GM12892 (cell line): ENCODE measurements around the gene PHKA1.

Experiments
- POLR2A ChIP-seq: IDR thresholded peaks from 2 replicates; pipeline ENCODE4 v1.6.1; 2011; ENCODE audit warnings: low read depth, low read length, control low read depth
- POLR2AphosphoS5 ChIP-seq: IDR thresholded peaks from 2 replicates; pipeline ENCODE4 v1.6.1; 2011; ENCODE audit warnings: low read depth, low read length, control low read depth

GRCh38 chrX:72539822-72540221 lies 174.3 kb downstream of the PHKA1 start:
- TF ChIP-seq POLR2A, result no peak
- no peak for TF ChIP-seq POLR2AphosphoS5
